ENCODE measurements around the gene HMGCS2.

HMGCS2 gene

GRCh38 chr1:119762953-119763352 lies 5.8 kb downstream of the HMGCS2 start:
- H3K27ac ChIP-seq (ENCODE audit: low read depth, low read length): no peak overlapping the region
- no peaks in the 10 kb centered on the region for H3K79me2 ChIP-seq (ENCODE audit: control insufficient read depth, insufficient read depth, low read length, poor library complexity)
- no peak overlapping the region for H3K14ac ChIP-seq (ENCODE audit: low read length)
- no peak overlapping the region for H2AFZ ChIP-seq (ENCODE audit: insufficient read depth, low read length, poor library complexity)
- no peak overlapping the region for H2BK120ac ChIP-seq (ENCODE audit: insufficient read depth, low read length, poor library complexity)
- peaks cover 5% of the 10 kb centered on the region for H3K9me3 ChIP-seq (ENCODE audit: insufficient read depth, low read depth, low read length)
- no peak overlapping the region for H4K12ac ChIP-seq (ENCODE audit: low read depth, low read length)
- H4K8ac ChIP-seq (ENCODE audit: low read depth, low read length): no peak overlapping the region
- H3K79me1 ChIP-seq (ENCODE audit: low read length): no peaks in the 10 kb centered on the region
- H2BK5ac ChIP-seq (ENCODE audit: low read depth, low read length, poor library complexity): no peak overlapping the region
- no peak overlapping the region for H2BK12ac ChIP-seq (ENCODE audit: low read length)
- H3K4me1 ChIP-seq (ENCODE audit: control insufficient read depth in 1 of 2, insufficient read depth in 2 of 2, low read length in 2 of 2): no peaks in the 10 kb centered on the region
- DNase-seq: no peak
- WGBS (ENCODE audit: extremely low coverage, insufficient coverage, insufficient read length): no CpG with 5 or more reads among the region's 1 CpG
- H3K36me3 ChIP-seq (ENCODE audit: control insufficient read depth in 1 of 2, insufficient read depth in 2 of 2, low read length in 2 of 2): no peaks in the 10 kb centered on the region
- no peak overlapping the region for H3K23ac ChIP-seq (ENCODE audit: low read length)
- H3K27me3 ChIP-seq (ENCODE audit: insufficient read depth, low read length): no peaks in the 10 kb centered on the region
- H3K4me2 ChIP-seq (ENCODE audit: low read length): no peak overlapping the region
- H3K4ac ChIP-seq (ENCODE audit: low read depth, low read length): no peak overlapping the region
- H3K4me3 ChIP-seq (ENCODE audit: low read depth, low read length): no peak overlapping the region
- H2AK5ac ChIP-seq (ENCODE audit: low read length): no peak overlapping the region
- H3K9ac ChIP-seq (ENCODE audit: low read length): no peak overlapping the region
- H3K18ac ChIP-seq (ENCODE audit: low read length): no peak overlapping the region
- no peak overlapping the region for H4K91ac ChIP-seq (ENCODE audit: low read depth, low read length)

- no peak overlapping the region for H3K23ac ChIP-seq (ENCODE audit: low read length)
- H2AFZ ChIP-seq (ENCODE audit: insufficient read depth, low read length, poor library complexity): no peak overlapping the region
- no peaks in the 10 kb centered on the region for H3K36me3 ChIP-seq (ENCODE audit: control insufficient read depth in 1 of 2, insufficient read depth in 2 of 2, low read length in 2 of 2)
- no peaks in the 10 kb centered on the region for H3K27me3 ChIP-seq (ENCODE audit: insufficient read depth, low read length)
- no peak overlapping the region for H3K14ac ChIP-seq (ENCODE audit: low read length)
- no peak overlapping the region for H4K91ac ChIP-seq (ENCODE audit: low read depth, low read length)
- no CpG with 5 or more reads among the region's 1 CpG for WGBS (ENCODE audit: extremely low coverage, insufficient coverage, insufficient read length)
- no peaks in the 10 kb centered on the region for H3K4me1 ChIP-seq (ENCODE audit: control insufficient read depth in 1 of 2, insufficient read depth in 2 of 2, low read length in 2 of 2)
- H3K4ac ChIP-seq (ENCODE audit: low read depth, low read length): no peak overlapping the region
- no peak overlapping the region for H2BK120ac ChIP-seq (ENCODE audit: insufficient read depth, low read length, poor library complexity)
- H2BK12ac ChIP-seq (ENCODE audit: low read length): no peak overlapping the region
- no peak overlapping the region for H3K18ac ChIP-seq (ENCODE audit: low read length)
- H3K27ac ChIP-seq (ENCODE audit: low read depth, low read length): no peak overlapping the region
- H3K79me2 ChIP-seq (ENCODE audit: control insufficient read depth, insufficient read depth, low read length, poor library complexity): no peaks in the 10 kb centered on the region
- no peak overlapping the region for H2BK5ac ChIP-seq (ENCODE audit: low read depth, low read length, poor library complexity)
- no peak overlapping the region for H2AK5ac ChIP-seq (ENCODE audit: low read length)
- H4K12ac ChIP-seq (ENCODE audit: low read depth, low read length): no peak overlapping the region
- H3K9ac ChIP-seq (ENCODE audit: low read length): no peak overlapping the region
- peaks cover 5% of the 10 kb centered on the region for H3K9me3 ChIP-seq (ENCODE audit: insufficient read depth, low read depth, low read length)
- no peaks in the 10 kb centered on the region for H3K79me1 ChIP-seq (ENCODE audit: low read length)
- no peak overlapping the region for H4K8ac ChIP-seq (ENCODE audit: low read depth, low read length)
- H3K4me3 ChIP-seq (ENCODE audit: low read depth, low read length): no peak overlapping the region
- no peak overlapping the region for H3K4me2 ChIP-seq (ENCODE audit: low read length)
- no peak for DNase-seq
Measured at GRCh38 chr1:119762409-119762808, 6.3 kb downstream of the HMGCS2 start.

GRCh38 chr1:119758584-119758983 lies 10.1 kb downstream of the HMGCS2 start:
- Histone ChIP-seq H3K4me1 (ENCODE audit: control insufficient read depth in 1 of 2, insufficient read depth in 2 of 2, low read length in 2 of 2) (no peaks in the 10 kb centered on the region), H3K79me1 (ENCODE audit: low read length) (no peaks in the 10 kb centered on the region), H2AFZ (ENCODE audit: insufficient read depth, low read length, poor library complexity) (no peak overlapping the region), H3K4me2 (ENCODE audit: low read length) (no peak overlapping the region), H2BK12ac (ENCODE audit: low read length) (no peak overlapping the region), H3K79me2 (ENCODE audit: control insufficient read depth, insufficient read depth, low read length, poor library complexity) (no peaks in the 10 kb centered on the region), H2BK120ac (ENCODE audit: insufficient read depth, low read length, poor library complexity) (no peak overlapping the region), H4K12ac (ENCODE audit: low read depth, low read length) (no peak overlapping the region), H4K91ac (ENCODE audit: low read depth, low read length) (no peak overlapping the region), H3K14ac (ENCODE audit: low read length) (no peak overlapping the region), H3K9ac (ENCODE audit: low read length) (no peak overlapping the region), H4K8ac (ENCODE audit: low read depth, low read length) (no peak overlapping the region), H2BK5ac (ENCODE audit: low read depth, low read length, poor library complexity) (no peak overlapping the region), H3K9me3 (ENCODE audit: insufficient read depth, low read depth, low read length) (no peaks in the 10 kb centered on the region), H3K18ac (ENCODE audit: low read length) (no peak overlapping the region), H3K27me3 (ENCODE audit: insufficient read depth, low read length) (no peaks in the 10 kb centered on the region), H2AK5ac (ENCODE audit: low read length) (no peak overlapping the region), H3K4me3 (ENCODE audit: low read depth, low read length) (no peak overlapping the region), H3K4ac (ENCODE audit: low read depth, low read length) (no peak overlapping the region), H3K23ac (ENCODE audit: low read length) (no peak overlapping the region), H3K27ac (ENCODE audit: low read depth, low read length) (no peak overlapping the region), H3K36me3 (ENCODE audit: control insufficient read depth in 1 of 2, insufficient read depth in 2 of 2, low read length in 2 of 2) (no peaks in the 10 kb centered on the region)
- WGBS (ENCODE audit: extremely low coverage, insufficient coverage, insufficient read length): no CpG with 5 or more reads among the region's 3 CpGs
- no peak for DNase-seq

GRCh38 chr1:119752592-119752991 lies 16.1 kb downstream of the HMGCS2 start:
- no peak overlapping the region for H2BK120ac ChIP-seq (ENCODE audit: insufficient read depth, low read length, poor library complexity)
- peak in 1 of 2 donors; percentile 40 for DNase-seq
- H3K4ac ChIP-seq (ENCODE audit: low read depth, low read length): no peak overlapping the region
- H3K18ac ChIP-seq (ENCODE audit: low read length): no peak overlapping the region
- no peak overlapping the region for H4K8ac ChIP-seq (ENCODE audit: low read depth, low read length)
- H2BK12ac ChIP-seq (ENCODE audit: low read length): no peak overlapping the region
- H3K9me3 ChIP-seq (ENCODE audit: insufficient read depth, low read depth, low read length): no peaks in the 10 kb centered on the region
- no CpG with 5 or more reads among the region's 4 CpGs for WGBS (ENCODE audit: extremely low coverage, insufficient coverage, insufficient read length)
- no peaks in the 10 kb centered on the region for H3K79me2 ChIP-seq (ENCODE audit: control insufficient read depth, insufficient read depth, low read length, poor library complexity)
- no peak overlapping the region for H4K91ac ChIP-seq (ENCODE audit: low read depth, low read length)
- H3K14ac ChIP-seq (ENCODE audit: low read length): no peak overlapping the region
- no peaks in the 10 kb centered on the region for H3K79me1 ChIP-seq (ENCODE audit: low read length)
- H3K9ac ChIP-seq (ENCODE audit: low read length): no peak overlapping the region
- no peak overlapping the region for H3K4me2 ChIP-seq (ENCODE audit: low read length)
- H3K4me3 ChIP-seq (ENCODE audit: low read depth, low read length): no peak overlapping the region
- H2AK5ac ChIP-seq (ENCODE audit: low read length): no peak overlapping the region
- no peak overlapping the region for H2BK5ac ChIP-seq (ENCODE audit: low read depth, low read length, poor library complexity)
- H3K36me3 ChIP-seq (ENCODE audit: control insufficient read depth in 1 of 2, insufficient read depth in 2 of 2, low read length in 2 of 2): no peaks in the 10 kb centered on the region
- no peak overlapping the region for H3K23ac ChIP-seq (ENCODE audit: low read length)
- H3K27ac ChIP-seq (ENCODE audit: low read depth, low read length): no peak overlapping the region
- peaks cover 0 to 1% of the 10 kb centered on the region in 2 experiments for H3K4me1 ChIP-seq (ENCODE audit: control insufficient read depth in 1 of 2, insufficient read depth in 2 of 2, low read length in 2 of 2)
- H4K12ac ChIP-seq (ENCODE audit: low read depth, low read length): no peak overlapping the region
- no peak overlapping the region for H2AFZ ChIP-seq (ENCODE audit: insufficient read depth, low read length, poor library complexity)
- no peaks in the 10 kb centered on the region for H3K27me3 ChIP-seq (ENCODE audit: insufficient read depth, low read length)

All from trophoblast cell (in vitro differentiated cells and primary cell).